SK-N-SH treated with all-trans-retinoic acid at 6 μM for 48 hours (cell line): Measurements from ENCODE around the gene PRMT3.

Experiments
- CREB5 ChIP-seq: fragments of 250-450 bp; sonication (Bioruptor Pico); IDR thresholded peaks from 2 replicates; pipeline ENCODE4 v1.5.1; 2020; ENCODE audit warnings: low read depth, mild to moderate bottlenecking, moderate library complexity
- GLIS3 ChIP-seq: fragments of 250-450 bp; sonication (Bioruptor Pico); IDR thresholded peaks from 2 replicates; pipeline ENCODE4 v1.5.0; 2020; ENCODE audit warnings: mild to moderate bottlenecking, moderate library complexity
- ISL1 ChIP-seq: fragments of 250-450 bp; sonication (Bioruptor Pico); IDR thresholded peaks from 2 replicates; pipeline ENCODE4 v2.1.2; 2022; ENCODE audit warnings: mild to moderate bottlenecking, moderate library complexity
- OSR1 ChIP-seq: fragments of 250-450 bp; sonication (Bioruptor Pico); IDR thresholded peaks from 2 replicates; pipeline ENCODE4 v1.8.0; 2022; ENCODE audit warnings: moderate library complexity, mild to moderate bottlenecking, inconsistent platforms
- PPARA ChIP-seq: fragments of 250-450 bp; sonication (Bioruptor Pico); IDR thresholded peaks from 2 replicates; pipeline ENCODE4 v1.5.0; 2020; ENCODE audit warnings: mild to moderate bottlenecking, borderline replicate concordance
- RARB ChIP-seq: fragments of 250-450 bp; sonication (Bioruptor Pico); IDR thresholded peaks from 2 replicates; pipeline ENCODE4 v1.8.0; 2021; ENCODE audit warnings: mild to moderate bottlenecking, moderate library complexity
- SNAI2 ChIP-seq: fragments of 250-450 bp; sonication (Bioruptor Pico); IDR thresholded peaks from 2 replicates; pipeline ENCODE4 v1.5.0; 2020; ENCODE audit warnings: mild to moderate bottlenecking, moderate library complexity
- TCF4 ChIP-seq: fragments of 250-450 bp; sonication (Bioruptor Pico); IDR thresholded peaks from 2 replicates; pipeline ENCODE4 v1.8.0; 2021; ENCODE audit warnings: mild to moderate bottlenecking, moderate library complexity, borderline replicate concordance
- TOX ChIP-seq: fragments of 250-450 bp; sonication (Bioruptor Pico); IDR thresholded peaks from 2 replicates; pipeline ENCODE4 v1.8.0; 2021; ENCODE audit warnings: mild to moderate bottlenecking, moderate library complexity, borderline replicate concordance
- ZC3H10 ChIP-seq: fragments of 250-450 bp; sonication (Bioruptor Pico); IDR thresholded peaks from 2 replicates; pipeline ENCODE4 v1.5.1; 2021; ENCODE audit warnings: mild to moderate bottlenecking, moderate library complexity
- ZFP3 ChIP-seq: fragments of 250-450 bp; sonication (Bioruptor Pico); IDR thresholded peaks from 2 replicates; pipeline ENCODE4 v1.5.0; 2020; ENCODE audit warnings: mild to moderate bottlenecking, moderate library complexity
- ZNF70 ChIP-seq: fragments of 450-650 bp; formaldehyde crosslinking; IDR thresholded peaks from 2 replicates; pipeline ENCODE4 v1.5.0; 2020; ENCODE audit warnings: mild to moderate bottlenecking, moderate library complexity

GRCh38 chr11:20360650-20361049, 26.9 kb upstream of the PRMT3 start:
- no peak for TF ChIP-seq ISL1 (CRISPR knock-in tag)
- no peak for TF ChIP-seq CREB5 (CRISPR knock-in tag)
- no peak for TF ChIP-seq RARB (CRISPR knock-in tag)
- TF ChIP-seq PPARA (CRISPR knock-in tag), result no peak
- no peak for TF ChIP-seq TCF4 (CRISPR knock-in tag)
- TF ChIP-seq OSR1, result no peak
- no peak for TF ChIP-seq ZC3H10 (CRISPR knock-in tag)
- TF ChIP-seq ZFP3, result no peak
- TF ChIP-seq SNAI2 (CRISPR knock-in tag), result no peak
- no peak for TF ChIP-seq GLIS3
- no peak for TF ChIP-seq ZNF70
- no peak for TF ChIP-seq TOX (CRISPR knock-in tag)
